ENCODE data around the gene NELL1.
A peak's percentile ranks its signal among the peaks of the same experiment; 100 is the strongest.
"Not testable (repeated sequence)": the region's sequence is repeated elsewhere in the genome, so short reads cannot be mapped to it uniquely, and the experiment has no call there.

Gene NELL1

GRCh38 chr11:21169639-21170038 lies 500.3 kb downstream of the NELL1 start:
- DNase-seq, result peak in 3 of 10 donors; percentile 44 to 80 (median 48)
- intact Hi-C loops (cut with DNase I), result no loop called here

GRCh38 chr11:21173476-21173875 lies 504.1 kb downstream of the NELL1 start:
- intact Hi-C loops (cut with DNase I), result no loop called here

GRCh38 chr11:21174781-21175180 lies 505.4 kb downstream of the NELL1 start:
- intact Hi-C loops (cut with DNase I), result no loop called here
- no peak for DNase-seq

More at GRCh38 chr11:21173476-21173875, 504.1 kb downstream of the NELL1 start:
- no peak for DNase-seq

GRCh38 chr11:21177379-21177778 lies 508.0 kb downstream of the NELL1 start:
- intact Hi-C loops (cut with DNase I), result no loop called here

GRCh38 chr11:21179770-21180169 lies 510.4 kb downstream of the NELL1 start:
- DNase-seq, result no peak

More at GRCh38 chr11:21177379-21177778, 508.0 kb downstream of the NELL1 start:
- DNase-seq, result no peak

GRCh38 chr11:21180182-21180581 lies 510.8 kb downstream of the NELL1 start:
- intact Hi-C loops (cut with DNase I), result no loop called here
- DNase-seq, result no peak

More at GRCh38 chr11:21179770-21180169, 510.4 kb downstream of the NELL1 start:
- intact Hi-C loops (cut with DNase I), result no loop called here

GRCh38 chr11:21185959-21186358 lies 516.6 kb downstream of the NELL1 start:
- intact Hi-C loops (cut with DNase I), result no loop called here
- DNase-seq, result no peak

- intact Hi-C loops (cut with DNase I), result no loop called here
- DNase-seq, result no peak
These were observed 520.8 kb downstream of the NELL1 start for GRCh38 chr11:21190181-21190580.

GRCh38 chr11:21195995-21196394 lies 526.6 kb downstream of the NELL1 start:
- DNase-seq, result no peak
- intact Hi-C loops (cut with DNase I), result no loop called here

- no peak for DNase-seq
- intact Hi-C loops (cut with DNase I), result no loop called here
These were observed 529.1 kb downstream of the NELL1 start for GRCh38 chr11:21198498-21198897.

- intact Hi-C loops (cut with DNase I), result no loop called here
- no peak for DNase-seq
These were observed 535.8 kb downstream of the NELL1 start for GRCh38 chr11:21205205-21205604.

- no peak for DNase-seq
- intact Hi-C loops (cut with DNase I), result no loop called here
These were observed 556.5 kb downstream of the NELL1 start for GRCh38 chr11:21225860-21226259.

- peak in 4 of 10 donors; percentile 24 to 80 (median 67) for DNase-seq
These were observed 559.8 kb downstream of the NELL1 start for GRCh38 chr11:21229224-21229623.

GRCh38 chr11:21250196-21250595 lies 580.8 kb downstream of the NELL1 start:
- intact Hi-C loops (cut with DNase I), result no loop called here
- no peak for DNase-seq

More at GRCh38 chr11:21229224-21229623, 559.8 kb downstream of the NELL1 start:
- intact Hi-C loops (cut with DNase I), result no loop called here

- DNase-seq, result no peak
- intact Hi-C loops (cut with DNase I), result no loop called here
These were observed 584.7 kb downstream of the NELL1 start for GRCh38 chr11:21254055-21254454.

GRCh38 chr11:21254790-21255189 lies 585.4 kb downstream of the NELL1 start:
- DNase-seq, result no peak
- intact Hi-C loops (cut with DNase I), result no loop called here

GRCh38 chr11:21257461-21257860 lies 588.1 kb downstream of the NELL1 start:
- intact Hi-C loops (cut with DNase I), result no loop called here
- DNase-seq, result no peak

GRCh38 chr11:21258414-21258813 lies 589.0 kb downstream of the NELL1 start:
- intact Hi-C loops (cut with DNase I), result no loop called here
- no peak for DNase-seq

GRCh38 chr11:21260101-21260500 lies 590.7 kb downstream of the NELL1 start:
- no peak for DNase-seq
- intact Hi-C loops (cut with DNase I), result no loop called here

GRCh38 chr11:21262992-21263391 lies 593.6 kb downstream of the NELL1 start:
- intact Hi-C loops (cut with DNase I), result no loop called here
- no peak for DNase-seq

- no peak for DNase-seq
- intact Hi-C loops (cut with DNase I), result no loop called here
These were observed 594.7 kb downstream of the NELL1 start for GRCh38 chr11:21264125-21264524.

- intact Hi-C loops (cut with DNase I), result no loop called here
- DNase-seq, result no peak
These were observed 598.6 kb downstream of the NELL1 start for GRCh38 chr11:21268036-21268435.

- peak in 1 of 10 donors; percentile 65 for DNase-seq
- intact Hi-C loops (cut with DNase I), result not testable (repeated sequence)
These were observed 602.8 kb downstream of the NELL1 start for GRCh38 chr11:21272139-21272538.
